NCI-H460 (cell line): Measurements from ENCODE around the gene CHI3L1. TPM values are rescaled to one million over a fixed set of nuclear protein-coding genes. Genes with fewer than 3 reads are reported as not detected.
A peak's percentile ranks its signal among the peaks of the same experiment; 100 is the strongest.

Source experiments
- DNase-seq: peaks from one replicate; pipeline ENCODE4 v3.0.0-alpha.2; 2016; ENCODE audit warnings: low read depth; ENCODE audit errors: extremely low read depth
- total RNA-seq: library from RNA; depleted of rRNA; stranded (reverse); fragments of >200 nt; shearing (Covaris generic); gene quantifications from 2 replicates; pipeline ENCODE4 v1.2.3, GENCODE V29; 2014

CHI3L1 gene
- total RNA-seq, 1 experiment from 2014 or later, result not detected

- no peak for DNase-seq
These were observed 4.0 kb downstream of the CHI3L1 start for GRCh38 chr1:203182387-203182953.

- DNase-seq, result no peak
These were observed 4.7 kb downstream of the CHI3L1 start for GRCh38 chr1:203181586-203182386.

- no peak for DNase-seq
These were observed 5.7 kb downstream of the CHI3L1 start for GRCh38 chr1:203180611-203181330.

GRCh38 chr1:203179667-203180005 lies 6.9 kb downstream of the CHI3L1 start:
- no peak for DNase-seq

- no peak for DNase-seq
These were observed 7.5 kb downstream of the CHI3L1 start for GRCh38 chr1:203178821-203179666.

- DNase-seq, result no peak
These were observed 8.4 kb downstream of the CHI3L1 start for GRCh38 chr1:203178083-203178482.

- DNase-seq, result no peak
These were observed 8.9 kb downstream of the CHI3L1 start for GRCh38 chr1:203177470-203178039.

- DNase-seq, result no peak
These were observed 9.5 kb downstream of the CHI3L1 start for GRCh38 chr1:203177036-203177405.

GRCh38 chr1:203176273-203177035 lies 10.1 kb downstream of the CHI3L1 start:
- DNase-seq, result no peak

GRCh38 chr1:203175827-203176241 lies 10.7 kb downstream of the CHI3L1 start:
- DNase-seq, result no peak

GRCh38 chr1:203175237-203175826 lies 11.2 kb downstream of the CHI3L1 start, which contains the start of gene MYBPH:
Gene MYBPH (minus strand): TSS chr1:203175826. CDS start chr1:203175755, 71 bp downstream.
- no peak for DNase-seq

GRCh38 chr1:203174324-203174985 lies 12.0 kb downstream of the CHI3L1 start:
- no peak for DNase-seq

GRCh38 chr1:203173566-203173965 lies 12.9 kb downstream of the CHI3L1 start:
- DNase-seq, result no peak

- no peak for DNase-seq
These were observed 13.4 kb downstream of the CHI3L1 start for GRCh38 chr1:203173011-203173555.

- peak; percentile 43 for DNase-seq
These were observed 14.1 kb downstream of the CHI3L1 start for GRCh38 chr1:203172184-203173010.

- no peak for DNase-seq
These were observed 14.9 kb downstream of the CHI3L1 start for GRCh38 chr1:203171341-203172183.
